ENCODE results near the gene SPRTN. TPM values are rescaled to one million over a fixed set of nuclear protein-coding genes. Genes with fewer than 3 reads are reported as not detected.

Gene SPRTN
- total and polyA plus RNA-seq, 4 donors: 2.1 to 8.9 (median 6.5) TPM

DNA sequence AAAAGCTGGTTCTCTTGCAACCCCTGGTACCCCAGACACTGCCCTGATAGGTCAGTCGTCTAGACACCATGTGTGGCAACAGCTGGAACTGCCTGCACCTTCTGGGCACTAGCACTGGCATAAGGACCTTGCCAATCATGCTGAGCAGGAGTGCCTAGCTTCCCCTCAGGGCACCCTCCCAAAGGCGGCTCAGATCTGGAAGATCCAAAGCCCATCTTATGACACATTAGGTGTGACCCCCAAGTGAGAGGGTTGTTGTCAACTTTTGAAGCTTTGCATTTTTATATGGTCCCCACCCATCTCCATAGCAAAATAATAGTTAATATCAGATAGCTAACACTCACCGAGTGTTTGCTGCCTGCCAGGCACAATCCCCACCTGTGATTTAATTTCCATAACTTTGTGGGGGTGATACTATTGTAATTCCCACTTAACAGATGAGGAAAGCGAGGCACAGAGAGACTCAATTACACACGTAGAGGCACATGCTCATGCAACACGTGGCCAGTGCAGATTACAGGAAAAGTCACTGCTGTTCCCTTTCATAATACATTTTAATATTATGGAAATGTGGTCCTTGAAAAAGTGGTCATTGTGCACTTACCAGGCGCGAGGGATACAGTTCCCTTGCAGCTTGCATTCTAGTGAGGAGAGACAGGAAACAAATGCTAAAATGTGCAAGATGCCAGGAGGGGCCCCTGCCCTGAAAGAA lies 26.2 kb upstream of the SPRTN start:
- no peak overlapping the region for H3K27ac ChIP-seq (ENCODE audit: low read depth in 1 of 2, low read length in 2 of 2)
- WGBS: 84% methylated on average over 8 of the region's 8 CpGs
- H3K27me3 ChIP-seq (ENCODE audit: control insufficient read depth in 4 of 4, insufficient read depth in 4 of 4, low read length in 3 of 4): no peaks in the 10 kb centered on the region
- TF ChIP-seq JUND (IDR thresholded peaks at IDR 0.05): no peak
- no peak for TF ChIP-seq SP1 (IDR thresholded peaks at IDR 0.05)
- TF ChIP-seq NR2F2 (IDR thresholded peaks at IDR 0.05): no peak
- no peak overlapping the region for H3K9ac ChIP-seq (ENCODE audit: low read depth in 1 of 2, low read length in 2 of 2)
- no peak overlapping the region for H3K4me3 ChIP-seq (ENCODE audit: low read depth in 1 of 3, low read length in 3 of 3)
- no peaks in the 10 kb centered on the region for H3K4me1 ChIP-seq (ENCODE audit: control insufficient read depth in 4 of 4, insufficient read depth in 4 of 4, low read length in 3 of 4)
- H3K36me3 ChIP-seq (ENCODE audit: control insufficient read depth in 4 of 4, insufficient read depth in 3 of 4, low read depth in 1 of 4, low read length in 3 of 4): no peaks in the 10 kb centered on the region
- DNase-seq (ENCODE audit: low spot score): no peak
- H3K9me3 ChIP-seq (ENCODE audit: control insufficient read depth in 4 of 4, low read length in 3 of 4): no peaks in the 10 kb centered on the region

DNA sequence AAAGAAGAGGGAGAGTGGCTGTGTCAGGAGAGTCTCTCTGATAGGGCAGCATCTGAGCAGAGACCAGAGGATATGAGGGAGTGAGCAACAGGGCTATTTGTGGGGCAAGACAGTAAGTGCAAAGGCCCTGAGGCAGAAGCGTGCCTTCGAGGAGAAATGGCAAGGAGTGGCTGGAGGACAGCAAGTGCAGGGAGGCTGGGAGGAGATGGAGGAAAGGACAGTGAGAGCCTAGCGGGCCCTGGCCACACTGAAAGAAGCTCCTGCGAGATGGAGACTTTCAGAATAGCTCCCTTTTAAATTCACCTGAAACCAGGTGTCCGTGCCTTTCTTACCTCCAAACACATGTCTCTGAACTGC lies 25.7 kb upstream of the SPRTN start:
- H3K27ac ChIP-seq (ENCODE audit: low read depth in 1 of 2, low read length in 2 of 2): no peak overlapping the region
- H3K27me3 ChIP-seq (ENCODE audit: control insufficient read depth in 4 of 4, insufficient read depth in 4 of 4, low read length in 3 of 4): no peaks in the 10 kb centered on the region
- no peak overlapping the region for H3K9ac ChIP-seq (ENCODE audit: low read depth in 1 of 2, low read length in 2 of 2)
- no peak for DNase-seq (ENCODE audit: low spot score)
- WGBS: 93% methylated on average over 5 of the region's 5 CpGs
- TF ChIP-seq HNF4A (conservative IDR thresholded peaks at IDR 0.05): no peak
- no peak for TF ChIP-seq EGR1 (IDR thresholded peaks at IDR 0.05; ENCODE audit: low read depth in 2 of 2)
- no peak for TF ChIP-seq FOXA1 (IDR thresholded peaks at IDR 0.05)
- TF ChIP-seq, protein P1, sequence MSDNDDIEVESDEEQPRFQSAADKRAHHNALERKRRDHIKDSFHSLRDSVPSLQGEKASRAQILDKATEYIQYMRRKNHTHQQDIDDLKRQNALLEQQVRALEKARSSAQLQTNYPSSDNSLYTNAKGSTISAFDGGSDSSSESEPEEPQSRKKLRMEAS (IDR thresholded peaks at IDR 0.05): no peak
- no peak for TF ChIP-seq HNF4G (IDR thresholded peaks at IDR 0.05)
- TF ChIP-seq, protein P2, sequence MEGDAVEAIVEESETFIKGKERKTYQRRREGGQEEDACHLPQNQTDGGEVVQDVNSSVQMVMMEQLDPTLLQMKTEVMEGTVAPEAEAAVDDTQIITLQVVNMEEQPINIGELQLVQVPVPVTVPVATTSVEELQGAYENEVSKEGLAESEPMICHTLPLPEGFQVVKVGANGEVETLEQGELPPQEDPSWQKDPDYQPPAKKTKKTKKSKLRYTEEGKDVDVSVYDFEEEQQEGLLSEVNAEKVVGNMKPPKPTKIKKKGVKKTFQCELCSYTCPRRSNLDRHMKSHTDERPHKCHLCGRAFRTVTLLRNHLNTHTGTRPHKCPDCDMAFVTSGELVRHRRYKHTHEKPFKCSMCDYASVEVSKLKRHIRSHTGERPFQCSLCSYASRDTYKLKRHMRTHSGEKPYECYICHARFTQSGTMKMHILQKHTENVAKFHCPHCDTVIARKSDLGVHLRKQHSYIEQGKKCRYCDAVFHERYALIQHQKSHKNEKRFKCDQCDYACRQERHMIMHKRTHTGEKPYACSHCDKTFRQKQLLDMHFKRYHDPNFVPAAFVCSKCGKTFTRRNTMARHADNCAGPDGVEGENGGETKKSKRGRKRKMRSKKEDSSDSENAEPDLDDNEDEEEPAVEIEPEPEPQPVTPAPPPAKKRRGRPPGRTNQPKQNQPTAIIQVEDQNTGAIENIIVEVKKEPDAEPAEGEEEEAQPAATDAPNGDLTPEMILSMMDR (IDR thresholded peaks at IDR 0.05; ENCODE audit: low read depth, low read length, missing input control): no peak
- TF ChIP-seq, protein P3, sequence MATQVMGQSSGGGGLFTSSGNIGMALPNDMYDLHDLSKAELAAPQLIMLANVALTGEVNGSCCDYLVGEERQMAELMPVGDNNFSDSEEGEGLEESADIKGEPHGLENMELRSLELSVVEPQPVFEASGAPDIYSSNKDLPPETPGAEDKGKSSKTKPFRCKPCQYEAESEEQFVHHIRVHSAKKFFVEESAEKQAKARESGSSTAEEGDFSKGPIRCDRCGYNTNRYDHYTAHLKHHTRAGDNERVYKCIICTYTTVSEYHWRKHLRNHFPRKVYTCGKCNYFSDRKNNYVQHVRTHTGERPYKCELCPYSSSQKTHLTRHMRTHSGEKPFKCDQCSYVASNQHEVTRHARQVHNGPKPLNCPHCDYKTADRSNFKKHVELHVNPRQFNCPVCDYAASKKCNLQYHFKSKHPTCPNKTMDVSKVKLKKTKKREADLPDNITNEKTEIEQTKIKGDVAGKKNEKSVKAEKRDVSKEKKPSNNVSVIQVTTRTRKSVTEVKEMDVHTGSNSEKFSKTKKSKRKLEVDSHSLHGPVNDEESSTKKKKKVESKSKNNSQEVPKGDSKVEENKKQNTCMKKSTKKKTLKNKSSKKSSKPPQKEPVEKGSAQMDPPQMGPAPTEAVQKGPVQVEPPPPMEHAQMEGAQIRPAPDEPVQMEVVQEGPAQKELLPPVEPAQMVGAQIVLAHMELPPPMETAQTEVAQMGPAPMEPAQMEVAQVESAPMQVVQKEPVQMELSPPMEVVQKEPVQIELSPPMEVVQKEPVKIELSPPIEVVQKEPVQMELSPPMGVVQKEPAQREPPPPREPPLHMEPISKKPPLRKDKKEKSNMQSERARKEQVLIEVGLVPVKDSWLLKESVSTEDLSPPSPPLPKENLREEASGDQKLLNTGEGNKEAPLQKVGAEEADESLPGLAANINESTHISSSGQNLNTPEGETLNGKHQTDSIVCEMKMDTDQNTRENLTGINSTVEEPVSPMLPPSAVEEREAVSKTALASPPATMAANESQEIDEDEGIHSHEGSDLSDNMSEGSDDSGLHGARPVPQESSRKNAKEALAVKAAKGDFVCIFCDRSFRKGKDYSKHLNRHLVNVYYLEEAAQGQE (IDR thresholded peaks at IDR 0.05): no peak
- no peak for TF ChIP-seq RAD21 (IDR thresholded peaks at IDR 0.05)
- TF ChIP-seq TAF1 (conservative IDR thresholded peaks at IDR 0.05): no peak
- TF ChIP-seq SP1 (IDR thresholded peaks at IDR 0.05): no peak
- no peak for TF ChIP-seq NR2F2 (IDR thresholded peaks at IDR 0.05)
- no peak for TF ChIP-seq FOXA2 (IDR thresholded peaks at IDR 0.05)
- no peak for TF ChIP-seq GABPA (IDR thresholded peaks at IDR 0.05 in 1 of 2, conservative IDR thresholded peaks at IDR 0.05 in 1 of 2)
- TF ChIP-seq, protein P4, sequence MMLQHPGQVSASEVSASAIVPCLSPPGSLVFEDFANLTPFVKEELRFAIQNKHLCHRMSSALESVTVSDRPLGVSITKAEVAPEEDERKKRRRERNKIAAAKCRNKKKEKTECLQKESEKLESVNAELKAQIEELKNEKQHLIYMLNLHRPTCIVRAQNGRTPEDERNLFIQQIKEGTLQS (IDR thresholded peaks at IDR 0.05): no peak
- TF ChIP-seq RXRA (IDR thresholded peaks at IDR 0.05): no peak
- H3K4me3 ChIP-seq (ENCODE audit: low read depth in 1 of 3, low read length in 3 of 3): no peak overlapping the region
- no peaks in the 10 kb centered on the region for H3K4me1 ChIP-seq (ENCODE audit: control insufficient read depth in 4 of 4, insufficient read depth in 4 of 4, low read length in 3 of 4)
- H3K9me3 ChIP-seq (ENCODE audit: control insufficient read depth in 4 of 4, low read length in 3 of 4): no peaks in the 10 kb centered on the region
- no peaks in the 10 kb centered on the region for H3K36me3 ChIP-seq (ENCODE audit: control insufficient read depth in 4 of 4, insufficient read depth in 3 of 4, low read depth in 1 of 4, low read length in 3 of 4)
